ENCODE results near the gene MAP1LC3B2. TPM values are rescaled to one million over a fixed set of nuclear protein-coding genes. Genes with fewer than 3 reads are reported as not detected.

Gene MAP1LC3B2
- total RNA-seq, 1 experiment from 2014 or later = 1.9 TPM

- BruUV-seq (replicated peaks) = TSS peak; percentile 81
- CTCF ChIA-PET = interaction anchor here (0.5 to 0.7 kb wide), 2 partner anchors 52 to 946 kb away, joined by 3 to 5 read pairs; no protein-coding TSS in a partner anchor
- H3K4me3 ChIP-seq (ENCODE audit: low read depth in 2 of 2, low read length in 2 of 2) = peak overlapping the region; percentile 58 to 83
- DNase-seq (ENCODE audit: low read depth, low spot score) = no peak
- H3K9me3 ChIP-seq (ENCODE audit: control insufficient read depth, insufficient read depth, low read depth, low read length) = no peaks in the 10 kb centered on the region
- intact Hi-C loops (cut with micrococcal nuclease; ENCODE audit: unreplicated experiment) = no loop called here
- POLR2A ChIA-PET = no interaction called here
- H3K27me3 ChIP-seq (ENCODE audit: control insufficient read depth, insufficient read depth, low read length) = no peaks in the 10 kb centered on the region
- peak overlapping the region; percentile 93 for H3K27ac ChIP-seq (ENCODE audit: low read length)
- peaks cover 54% of the 10 kb centered on the region for H3K4me1 ChIP-seq (ENCODE audit: control insufficient read depth, insufficient read depth, low read length)
- TF ChIP-seq CTCF (IDR thresholded peaks at IDR 0.05) (no peak), TCF7L2 (IDR thresholded peaks at IDR 0.05; ENCODE audit: low read depth, low read length) (no peak), REST (IDR thresholded peaks at IDR 0.05; ENCODE audit: insufficient read depth in 1 of 2, low read depth in 2 of 2, low read length in 1 of 2) (no peak), POLR2AphosphoS5 (IDR thresholded peaks at IDR 0.05; ENCODE audit: low read depth, low read length) (no peak), SIN3A (IDR thresholded peaks at IDR 0.05; ENCODE audit: borderline replicate concordance, insufficient read depth, low read depth, low read length) (no peak)
- H3K36me3 ChIP-seq (ENCODE audit: control insufficient read depth, insufficient read depth, low read length) = no peaks in the 10 kb centered on the region; the same call in 1 of the 2 replicates
- in situ Hi-C loops (cut with HindIII; ENCODE audit: low pct_unique_long_range_greater_than_20kb, low sequenced_read_pairs) = no loop called here
- ATAC-seq = peak; percentile 4; the same call in 1 of the 2 replicates
Measured at GRCh38 chr12:116534311-116535121, 24.7 kb upstream of the MAP1LC3B2 start.

DNA sequence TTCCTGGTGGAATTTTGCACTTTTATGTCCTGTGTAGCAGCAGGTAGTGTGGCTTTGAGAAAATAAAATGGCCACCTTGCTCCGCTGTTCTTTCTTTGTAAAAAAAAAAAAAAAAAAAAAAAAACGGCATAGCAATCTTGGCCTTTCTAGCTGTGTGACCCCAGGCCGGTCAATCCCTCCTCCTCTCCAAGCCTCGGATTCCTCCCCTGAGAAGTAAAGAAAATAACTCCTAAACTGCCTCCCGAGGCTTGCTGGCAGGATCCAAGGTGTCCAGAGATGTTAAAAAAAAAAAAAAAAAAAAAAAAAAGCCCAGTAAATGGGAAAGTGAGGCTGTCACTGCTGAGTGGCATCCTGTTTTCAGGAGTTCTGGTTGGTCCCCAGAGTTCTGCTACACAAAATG lies 23.9 kb upstream of the MAP1LC3B2 start:
- Histone ChIP-seq H3K4me3 (ENCODE audit: low read depth in 2 of 2, low read length in 2 of 2) (peak overlapping the region in 1 of 2 experiments; percentile 83; a peak in 1 of 4 replicates), H3K27ac (ENCODE audit: low read length) (peak overlapping the region; percentile 93), H3K4me1 (ENCODE audit: control insufficient read depth, insufficient read depth, low read length) (peaks cover 54% of the 10 kb centered on the region), H3K9me3 (ENCODE audit: control insufficient read depth, insufficient read depth, low read depth, low read length) (no peaks in the 10 kb centered on the region), H3K27me3 (ENCODE audit: control insufficient read depth, insufficient read depth, low read length) (no peaks in the 10 kb centered on the region), H3K36me3 (ENCODE audit: control insufficient read depth, insufficient read depth, low read length) (no peaks in the 10 kb centered on the region; the same call in 1 of the 2 replicates)
- ATAC-seq (no peak), DNase-seq (ENCODE audit: low read depth, low spot score) (no peak)
- ChIA-PET CTCF (no interaction called here), POLR2A (no interaction called here)
- intact Hi-C loops (cut with micrococcal nuclease; ENCODE audit: unreplicated experiment) = no loop called here
- TF ChIP-seq SIN3A (IDR thresholded peaks at IDR 0.05; ENCODE audit: borderline replicate concordance, insufficient read depth, low read depth, low read length) = no peak
- no peak for TF ChIP-seq POLR2AphosphoS5 (IDR thresholded peaks at IDR 0.05; ENCODE audit: low read depth, low read length)
- no peak for TF ChIP-seq REST (IDR thresholded peaks at IDR 0.05; ENCODE audit: insufficient read depth in 1 of 2, low read depth in 2 of 2, low read length in 1 of 2)
- no peak for TF ChIP-seq CTCF (IDR thresholded peaks at IDR 0.05)
- TF ChIP-seq TCF7L2 (IDR thresholded peaks at IDR 0.05; ENCODE audit: low read depth, low read length) = no peak
- no TSS peak for BruUV-seq (replicated peaks)
- in situ Hi-C loops (cut with HindIII; ENCODE audit: low pct_unique_long_range_greater_than_20kb, low sequenced_read_pairs) = no loop called here
